HG03139 (cell line): ENCODE data around the gene NPR1.
A peak's percentile ranks its signal among the peaks of the same experiment; 100 is the strongest.
"Not testable (repeated sequence)": the region's sequence is repeated elsewhere in the genome, so short reads cannot be mapped to it uniquely, and the experiment has no call there.

ENCODE experiments used
- ATAC-seq: cut with Tn5 transposase; IDR thresholded peaks from one replicate; pipeline ENCODE4 v1.9.1; 2021; ENCODE audit not compliant: unreplicated experiment

The NPR1 gene

GRCh38 chr1:153649137-153649862 is 29.2 kb upstream of the NPR1 start:
- ATAC-seq: no peak

GRCh38 chr1:153649863-153650235 is 28.6 kb upstream of the NPR1 start:
- no peak for ATAC-seq

GRCh38 chr1:153651771-153652170 is 26.7 kb upstream of the NPR1 start:
- ATAC-seq: no peak

- ATAC-seq: no peak
Measured at GRCh38 chr1:153652805-153653500, 25.5 kb upstream of the NPR1 start.

- no peak for ATAC-seq
Measured at GRCh38 chr1:153655333-153655732, 23.2 kb upstream of the NPR1 start.

- peak; percentile 91 for ATAC-seq
Measured at GRCh38 chr1:153658400-153659174, 19.9 kb upstream of the NPR1 start, which contains the start of gene SNAPIN. Gene SNAPIN, plus strand, starts transcription at chr1:153658703. Its CDS starts 41 bp downstream, at chr1:153658744.

GRCh38 chr1:153659175-153659534 is 19.3 kb upstream of the NPR1 start:
- ATAC-seq: no peak

GRCh38 chr1:153659656-153660055 is 18.8 kb upstream of the NPR1 start:
- no peak for ATAC-seq

GRCh38 chr1:153661111-153661708 is 17.3 kb upstream of the NPR1 start:
- no peak for ATAC-seq

- ATAC-seq: no peak
Measured at GRCh38 chr1:153662269-153662668, 16.2 kb upstream of the NPR1 start.

- no peak for ATAC-seq
Measured at GRCh38 chr1:153663211-153663610, 15.3 kb upstream of the NPR1 start.

GRCh38 chr1:153667439-153667838 is 11.0 kb upstream of the NPR1 start:
- no peak for ATAC-seq

GRCh38 chr1:153668672-153669071 is 9.8 kb upstream of the NPR1 start:
- not testable (repeated sequence) for ATAC-seq

- no peak for ATAC-seq
Measured at GRCh38 chr1:153669606-153670005, 8.9 kb upstream of the NPR1 start.

- no peak for ATAC-seq
Measured at GRCh38 chr1:153670257-153670858, 8.1 kb upstream of the NPR1 start.

GRCh38 chr1:153670859-153671627 is 7.4 kb upstream of the NPR1 start, which contains the start of gene ILF2:
Gene ILF2, minus strand, starts transcription at chr1:153670993. Its CDS starts 71 bp downstream, at chr1:153670922.
- peak; percentile 94 for ATAC-seq

GRCh38 chr1:153671628-153672353 is 6.7 kb upstream of the NPR1 start:
- ATAC-seq: peak; percentile 2

- no peak for ATAC-seq
Measured at GRCh38 chr1:153673511-153673910, 5.0 kb upstream of the NPR1 start.

GRCh38 chr1:153677718-153678518 is 570 bp upstream of the NPR1 start:
- ATAC-seq: no peak
